ENCODE results near the gene GCHFR.

Gene GCHFR

DNA sequence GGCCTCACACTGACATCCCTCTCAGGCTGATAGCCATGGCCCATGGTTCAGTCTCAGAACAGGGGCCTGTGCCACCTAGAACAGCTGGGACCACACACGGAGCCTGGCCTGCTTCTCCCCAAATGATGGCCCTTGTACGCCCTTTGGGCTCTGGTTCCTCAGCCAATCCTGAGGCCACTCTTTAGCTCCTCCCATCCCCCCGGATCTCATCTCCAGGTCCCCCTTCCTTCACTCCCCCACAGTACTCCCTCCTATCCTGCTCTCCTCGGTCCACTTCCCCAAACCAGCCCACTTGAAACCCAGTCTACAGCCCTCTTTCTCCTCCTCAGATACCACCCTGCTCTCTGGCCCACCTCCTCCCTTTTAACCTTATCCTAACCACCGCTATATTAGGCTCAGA, 25.3 kb downstream of the GCHFR start:
- DNase-seq (ENCODE audit: extremely low spot score): no peak
- TF ChIP-seq HDGF (IDR thresholded peaks at IDR 0.05; ENCODE audit: borderline replicate concordance) (no peak), FOXM1 (IDR thresholded peaks at IDR 0.05; ENCODE audit: borderline replicate concordance) (no peak), ELF4 (IDR thresholded peaks at IDR 0.05) (no peak), FOXK2 (IDR thresholded peaks at IDR 0.05) (no peak), SUZ12 (IDR thresholded peaks at IDR 0.05) (no peak), CTBP1 (IDR thresholded peaks at IDR 0.05; ENCODE audit: borderline replicate concordance) (no peak), FOXA1 (IDR thresholded peaks at IDR 0.05) (no peak), ZNF384 (IDR thresholded peaks at IDR 0.05) (no peak), TARDBP (IDR thresholded peaks at IDR 0.05) (no peak)
- TF ChIP-seq, protein P1, sequence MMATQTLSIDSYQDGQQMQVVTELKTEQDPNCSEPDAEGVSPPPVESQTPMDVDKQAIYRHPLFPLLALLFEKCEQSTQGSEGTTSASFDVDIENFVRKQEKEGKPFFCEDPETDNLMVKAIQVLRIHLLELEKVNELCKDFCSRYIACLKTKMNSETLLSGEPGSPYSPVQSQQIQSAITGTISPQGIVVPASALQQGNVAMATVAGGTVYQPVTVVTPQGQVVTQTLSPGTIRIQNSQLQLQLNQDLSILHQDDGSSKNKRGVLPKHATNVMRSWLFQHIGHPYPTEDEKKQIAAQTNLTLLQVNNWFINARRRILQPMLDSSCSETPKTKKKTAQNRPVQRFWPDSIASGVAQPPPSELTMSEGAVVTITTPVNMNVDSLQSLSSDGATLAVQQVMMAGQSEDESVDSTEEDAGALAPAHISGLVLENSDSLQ (IDR thresholded peaks at IDR 0.05): no peak
- POLR2A ChIA-PET: no interaction called here
- CTCF ChIA-PET: interaction anchor here (1.0 kb wide), 1 partner anchor 69 kb away, joined by 3 read pairs; no protein-coding TSS in a partner anchor

DNA sequence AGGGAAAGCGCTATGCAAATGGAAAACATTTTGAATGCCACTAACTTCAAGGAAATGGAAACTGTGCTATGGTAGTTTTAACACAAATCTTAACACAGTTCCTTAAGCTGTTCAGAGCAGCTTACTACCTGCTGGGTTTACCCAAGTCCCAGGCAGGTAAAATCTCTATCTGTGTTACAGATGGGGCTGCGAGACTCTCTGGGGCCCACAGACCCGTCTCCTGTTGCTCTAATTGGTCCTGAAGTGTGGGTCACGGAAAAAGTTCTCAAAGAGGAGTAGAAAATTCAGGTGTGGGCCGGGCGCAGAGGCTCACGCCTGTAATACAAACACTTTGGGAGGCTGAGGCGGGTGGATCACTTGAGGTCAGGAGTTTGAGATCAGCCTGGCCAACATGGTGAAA, 26.1 kb downstream of the GCHFR start:
- no peak for DNase-seq (ENCODE audit: extremely low spot score)
- ChIA-PET POLR2A (no interaction called here), CTCF (interaction anchor here (1.0 kb wide), 1 partner anchor 68 kb away, joined by 3 read pairs; no protein-coding TSS in a partner anchor)
- no peak for TF ChIP-seq NFRKB (IDR thresholded peaks at IDR 0.05)
- TF ChIP-seq LEF1 (IDR thresholded peaks at IDR 0.05; ENCODE audit: borderline replicate concordance): no peak

DNA sequence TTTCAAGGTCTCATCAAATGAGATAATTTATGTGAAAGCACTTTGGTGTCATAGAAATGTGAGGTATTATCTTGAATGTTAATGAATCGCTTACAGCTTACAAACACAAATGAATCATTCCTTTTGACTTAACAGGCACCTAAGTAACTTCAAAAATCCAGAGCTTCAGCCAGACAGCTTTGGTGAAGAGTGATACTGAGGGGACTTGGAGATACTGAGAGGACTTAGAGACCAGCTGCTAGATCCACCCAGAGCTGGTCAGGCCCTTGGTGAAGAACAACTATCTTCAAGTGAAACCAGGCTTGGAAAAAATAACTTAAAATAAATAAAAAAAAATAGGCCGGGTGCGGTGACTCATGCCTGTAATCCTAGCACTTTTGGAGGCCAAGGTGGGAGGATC, 26.9 kb downstream of the GCHFR start:
- no peak for TF ChIP-seq LEF1 (IDR thresholded peaks at IDR 0.05; ENCODE audit: borderline replicate concordance)
- no peak for TF ChIP-seq SUZ12 (IDR thresholded peaks at IDR 0.05)
- no peak for TF ChIP-seq FOXM1 (IDR thresholded peaks at IDR 0.05; ENCODE audit: borderline replicate concordance)
- TF ChIP-seq ZNF384 (IDR thresholded peaks at IDR 0.05): no peak
- TF ChIP-seq ELF4 (IDR thresholded peaks at IDR 0.05): no peak
- TF ChIP-seq CTBP1 (IDR thresholded peaks at IDR 0.05; ENCODE audit: borderline replicate concordance): no peak
- no peak for TF ChIP-seq BHLHE40 (IDR thresholded peaks at IDR 0.05; ENCODE audit: borderline replicate concordance)
- TF ChIP-seq ARNT (IDR thresholded peaks at IDR 0.05): no peak
- no peak for TF ChIP-seq NFRKB (IDR thresholded peaks at IDR 0.05)
- no peak for TF ChIP-seq FOXK2 (IDR thresholded peaks at IDR 0.05)
- TF ChIP-seq L3MBTL2 (conservative IDR thresholded peaks at IDR 0.05): no peak
- no peak for TF ChIP-seq HDGF (IDR thresholded peaks at IDR 0.05; ENCODE audit: borderline replicate concordance)
- TF ChIP-seq SP1 (IDR thresholded peaks at IDR 0.05): no peak
- no peak for TF ChIP-seq FOXA1 (IDR thresholded peaks at IDR 0.05)
- TF ChIP-seq TARDBP (IDR thresholded peaks at IDR 0.05): no peak
- TF ChIP-seq, protein P1 (IDR thresholded peaks at IDR 0.05): no peak
- ChIA-PET CTCF (no interaction called here), POLR2A (interaction anchor here (2.1 kb wide), 1 partner anchor 16 kb away, joined by 6 read pairs; the partner anchor contains the start of genes DNAJC17 and ZFYVE19)
- no peak for DNase-seq (ENCODE audit: extremely low spot score)

DNA sequence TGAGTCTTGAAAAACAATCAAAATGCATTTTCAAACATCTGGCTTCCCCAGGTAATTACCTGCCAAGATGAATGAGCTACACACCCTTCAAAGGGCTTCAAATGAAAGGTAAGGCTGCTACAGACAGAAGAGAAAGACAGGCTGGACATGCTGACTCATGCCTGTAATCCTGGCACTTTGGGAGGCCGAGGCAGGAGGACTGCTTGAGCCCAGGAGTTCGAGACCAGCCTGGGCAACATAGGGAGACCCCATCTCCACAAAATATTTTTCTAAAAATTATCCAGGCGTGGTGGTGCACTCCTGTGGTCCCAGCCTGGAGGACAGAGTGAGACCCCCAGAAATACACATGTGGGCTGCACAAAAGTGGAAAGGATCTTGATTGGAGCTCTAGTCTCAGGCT, 28.5 kb downstream of the GCHFR start:
- TF ChIP-seq HDGF (IDR thresholded peaks at IDR 0.05; ENCODE audit: borderline replicate concordance) (no peak), ELF4 (IDR thresholded peaks at IDR 0.05) (no peak), NFRKB (IDR thresholded peaks at IDR 0.05) (no peak), L3MBTL2 (conservative IDR thresholded peaks at IDR 0.05) (no peak), ARNT (IDR thresholded peaks at IDR 0.05) (no peak), ZNF384 (IDR thresholded peaks at IDR 0.05) (no peak), SP1 (IDR thresholded peaks at IDR 0.05) (no peak), SUZ12 (IDR thresholded peaks at IDR 0.05) (no peak), FOXK2 (IDR thresholded peaks at IDR 0.05) (no peak), BHLHE40 (IDR thresholded peaks at IDR 0.05; ENCODE audit: borderline replicate concordance) (no peak), LEF1 (IDR thresholded peaks at IDR 0.05; ENCODE audit: borderline replicate concordance) (no peak)
- TF ChIP-seq, protein P1 (IDR thresholded peaks at IDR 0.05): no peak
- no peak for DNase-seq (ENCODE audit: extremely low spot score)
- ChIA-PET CTCF (no interaction called here), POLR2A (interaction anchor here (2.1 kb wide), 1 partner anchor 15 kb away, joined by 6 read pairs; the partner anchor contains the start of genes DNAJC17 and ZFYVE19)

DNA sequence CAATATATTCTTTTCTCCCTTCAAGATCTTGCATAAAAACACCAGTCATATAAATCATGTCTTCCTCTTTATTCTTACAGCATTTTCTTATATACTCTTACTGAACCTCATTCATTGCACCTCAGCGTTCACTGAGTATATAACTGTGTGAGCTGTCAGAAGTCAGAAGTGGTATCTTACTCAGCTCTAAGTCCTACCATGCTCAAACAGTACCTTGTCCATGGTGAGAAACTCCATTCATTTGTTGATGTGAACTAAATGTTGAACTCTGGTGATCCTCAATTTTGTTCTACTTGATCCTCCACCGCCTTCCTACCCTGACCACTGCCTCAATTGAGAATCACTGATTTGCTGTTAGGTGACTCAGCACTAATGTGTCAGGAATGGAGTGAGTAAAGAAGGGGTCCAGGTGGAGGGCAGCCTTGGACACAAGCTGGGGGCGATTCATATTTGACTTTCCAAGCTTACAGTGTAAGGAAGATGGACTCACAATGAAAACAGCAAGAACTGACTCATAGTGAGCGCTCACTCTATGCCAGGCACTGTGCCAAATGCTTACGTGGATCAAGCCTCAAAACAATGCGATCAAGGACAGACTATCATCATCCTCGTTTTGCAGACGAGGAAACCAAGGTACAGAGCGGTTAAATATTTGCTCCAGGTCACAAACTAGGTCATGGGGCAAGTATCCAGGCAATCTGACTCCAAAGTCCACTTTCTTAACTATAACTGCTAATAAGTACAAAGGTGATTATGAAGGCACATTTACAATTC, 29.5 kb downstream of the GCHFR start:
- POLR2A ChIA-PET: no interaction called here
- CTCF ChIA-PET: no interaction called here
- no peak for DNase-seq (ENCODE audit: extremely low spot score)
- TF ChIP-seq LEF1 (IDR thresholded peaks at IDR 0.05; ENCODE audit: borderline replicate concordance) (no peak), TARDBP (IDR thresholded peaks at IDR 0.05) (no peak)

DNA sequence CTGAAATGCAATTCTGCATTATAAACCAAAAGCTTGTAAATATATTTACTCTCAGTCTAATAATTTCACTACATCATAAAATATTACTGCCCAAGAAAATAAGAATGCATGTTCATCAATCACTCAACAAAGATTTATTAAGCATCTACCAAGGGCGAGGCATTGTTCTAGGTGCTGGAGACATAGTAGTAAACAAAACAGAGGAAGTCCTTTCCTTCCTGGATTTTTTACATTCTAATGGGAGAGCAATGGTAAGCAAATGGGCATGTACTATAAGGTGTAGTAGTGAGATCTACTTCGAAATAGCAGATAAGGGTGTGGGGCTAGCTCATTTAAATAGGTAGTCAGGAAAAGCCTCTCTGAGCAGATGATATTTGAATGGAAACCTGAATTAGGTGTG, 32.2 kb downstream of the GCHFR start:
- POLR2A ChIA-PET: no interaction called here

More for the DNA sequence above, 32.2 kb downstream of the GCHFR start:
- CTCF ChIA-PET: no interaction called here
- TF ChIP-seq FOXM1 (IDR thresholded peaks at IDR 0.05; ENCODE audit: borderline replicate concordance) (no peak), ZNF384 (IDR thresholded peaks at IDR 0.05) (no peak), TARDBP (IDR thresholded peaks at IDR 0.05) (no peak), BHLHE40 (IDR thresholded peaks at IDR 0.05; ENCODE audit: borderline replicate concordance) (no peak), SP1 (IDR thresholded peaks at IDR 0.05) (no peak), LEF1 (IDR thresholded peaks at IDR 0.05; ENCODE audit: borderline replicate concordance) (no peak), ARNT (IDR thresholded peaks at IDR 0.05) (no peak), FOXA1 (IDR thresholded peaks at IDR 0.05) (no peak), L3MBTL2 (conservative IDR thresholded peaks at IDR 0.05) (no peak), NFRKB (IDR thresholded peaks at IDR 0.05) (no peak), FOXK2 (IDR thresholded peaks at IDR 0.05) (no peak), HDGF (IDR thresholded peaks at IDR 0.05; ENCODE audit: borderline replicate concordance) (no peak), SUZ12 (IDR thresholded peaks at IDR 0.05) (no peak), ELF4 (IDR thresholded peaks at IDR 0.05) (no peak)
- TF ChIP-seq, protein P1 (IDR thresholded peaks at IDR 0.05): no peak
- no peak for DNase-seq (ENCODE audit: extremely low spot score)

Data from HEK293T (cell line).